Fibroblast of lung (primary cell): ENCODE results near the gene SORL1-AS1.
"Not testable (repeated sequence)": the region's sequence is repeated elsewhere in the genome, so short reads cannot be mapped to it uniquely, and the experiment has no call there.

Source experiments
- DNase-seq, 2 donors: peaks; one replicate each; pipeline versions ENCODE4 v3.0.0 to v3.0.0-alpha.2; 2010; ENCODE audit warnings: low read depth in 2 of 2
- H2AFZ ChIP-seq: 2 replicates; pipeline ENCODE4 v1.5.1; 2012; ENCODE audit warnings: low read length, control low read depth, inconsistent platforms
- H3K27ac ChIP-seq: 2 replicates; pipeline ENCODE4 v1.5.1; 2011; ENCODE audit warnings: low read length, control low read depth; ENCODE audit not compliant: insufficient read depth
- H3K27me3 ChIP-seq: 2 replicates; pipeline ENCODE4 v1.5.1; 2011; ENCODE audit warnings: mild to moderate bottlenecking, low read length; ENCODE audit not compliant: control insufficient read depth, insufficient read depth
- H3K36me3 ChIP-seq: 2 replicates; pipeline ENCODE4 v1.5.1; 2011; ENCODE audit warnings: low read length; ENCODE audit not compliant: control insufficient read depth, insufficient read depth
- H3K4me1 ChIP-seq: 2 replicates; pipeline ENCODE4 v1.5.1; 2011; ENCODE audit warnings: low read length; ENCODE audit not compliant: control insufficient read depth, insufficient read depth; ENCODE audit errors: extremely low read depth
- H3K4me2 ChIP-seq: 2 replicates; pipeline ENCODE4 v1.5.1; 2011; ENCODE audit warnings: low read length, control low read depth; ENCODE audit not compliant: insufficient read depth; ENCODE audit errors: extremely low read depth
- H3K4me3 ChIP-seq, 4 experiments: fragments of 200-600 bp in 1 of 4; sonication (generic) in 1 of 4; replicated peaks in 1 of 4; 2 replicates each; pipeline ENCODE4 v1.5.1; 2011 to 2016; ENCODE audit warnings: low read length in 4 of 4, low read depth in 3 of 4, mild to moderate bottlenecking in 3 of 4, control low read depth in 2 of 4, inconsistent platforms in 1 of 4, mixed read lengths in 1 of 4; ENCODE audit not compliant: insufficient read depth in 1 of 4; ENCODE audit errors: control extremely low read depth in 1 of 4
- H3K79me2 ChIP-seq: 2 replicates; pipeline ENCODE4 v1.5.1; 2012; ENCODE audit warnings: mild to moderate bottlenecking, low read length, inconsistent platforms; ENCODE audit not compliant: control insufficient read depth, insufficient read depth
- H3K9ac ChIP-seq: 2 replicates; pipeline ENCODE4 v1.5.1; 2011; ENCODE audit warnings: mild to moderate bottlenecking, low read length, control low read depth; ENCODE audit not compliant: insufficient read depth
- H3K9me3 ChIP-seq: 2 replicates; pipeline ENCODE4 v1.5.1; 2012; ENCODE audit warnings: low read depth, low read length; ENCODE audit not compliant: control insufficient read depth, insufficient read depth
- H4K20me1 ChIP-seq: 2 replicates; pipeline ENCODE4 v1.5.1; 2011; ENCODE audit warnings: low read length; ENCODE audit not compliant: control insufficient read depth, insufficient read depth; ENCODE audit errors: extremely low read depth
- EZH2 ChIP-seq: IDR thresholded peaks from 2 replicates; pipeline ENCODE4 v1.5.1; 2012; ENCODE audit warnings: low read length, control low read depth, mild to moderate bottlenecking; ENCODE audit errors: missing control alignments
- TF ChIP-seq, protein P1 (sequence below), 2 donors: IDR thresholded peaks in 1 of 2; conservative IDR thresholded peaks in 1 of 2; 1 replicate in 1 of 2; 2 replicates in 1 of 2; pipeline ENCODE4 v1.5.1; 2011 to 2012; ENCODE audit warnings: low read length in 2 of 2, control low read depth in 1 of 2, inconsistent platforms in 1 of 2, low read depth in 1 of 2, mild to moderate bottlenecking in 1 of 2

SORL1-AS1 gene

GRCh38 chr11:121414141-121414913 is 38.4 kb downstream of the SORL1-AS1 start:
- no peak for TF ChIP-seq EZH2
- TF ChIP-seq, protein P1, sequence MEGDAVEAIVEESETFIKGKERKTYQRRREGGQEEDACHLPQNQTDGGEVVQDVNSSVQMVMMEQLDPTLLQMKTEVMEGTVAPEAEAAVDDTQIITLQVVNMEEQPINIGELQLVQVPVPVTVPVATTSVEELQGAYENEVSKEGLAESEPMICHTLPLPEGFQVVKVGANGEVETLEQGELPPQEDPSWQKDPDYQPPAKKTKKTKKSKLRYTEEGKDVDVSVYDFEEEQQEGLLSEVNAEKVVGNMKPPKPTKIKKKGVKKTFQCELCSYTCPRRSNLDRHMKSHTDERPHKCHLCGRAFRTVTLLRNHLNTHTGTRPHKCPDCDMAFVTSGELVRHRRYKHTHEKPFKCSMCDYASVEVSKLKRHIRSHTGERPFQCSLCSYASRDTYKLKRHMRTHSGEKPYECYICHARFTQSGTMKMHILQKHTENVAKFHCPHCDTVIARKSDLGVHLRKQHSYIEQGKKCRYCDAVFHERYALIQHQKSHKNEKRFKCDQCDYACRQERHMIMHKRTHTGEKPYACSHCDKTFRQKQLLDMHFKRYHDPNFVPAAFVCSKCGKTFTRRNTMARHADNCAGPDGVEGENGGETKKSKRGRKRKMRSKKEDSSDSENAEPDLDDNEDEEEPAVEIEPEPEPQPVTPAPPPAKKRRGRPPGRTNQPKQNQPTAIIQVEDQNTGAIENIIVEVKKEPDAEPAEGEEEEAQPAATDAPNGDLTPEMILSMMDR (conservative IDR thresholded peaks at IDR 0.05 in 1 of 2, IDR thresholded peaks at IDR 0.05 in 1 of 2; ENCODE audit: low read depth in 1 of 2, low read length in 2 of 2) = no peak
- H3K9ac ChIP-seq = no peak overlapping the region
- H3K27ac ChIP-seq = no peak overlapping the region
- H3K27me3 ChIP-seq = no peaks in the 10 kb centered on the region
- H3K36me3 ChIP-seq = no peaks in the 10 kb centered on the region
- no peak overlapping the region for H2AFZ ChIP-seq
- no peaks in the 10 kb centered on the region for H3K4me1 ChIP-seq
- H3K9me3 ChIP-seq = no peaks in the 10 kb centered on the region
- no peaks in the 10 kb centered on the region for H3K79me2 ChIP-seq
- no peak for DNase-seq
- no peak overlapping the region for H3K4me3 ChIP-seq
- H4K20me1 ChIP-seq = no peaks in the 10 kb centered on the region
- no peak overlapping the region for H3K4me2 ChIP-seq

- no peaks in the 10 kb centered on the region for H3K79me2 ChIP-seq
- TF ChIP-seq EZH2 = no peak
- TF ChIP-seq, protein P1 (conservative IDR thresholded peaks at IDR 0.05 in 1 of 2, IDR thresholded peaks at IDR 0.05 in 1 of 2; ENCODE audit: low read depth in 1 of 2, low read length in 2 of 2) = no peak
- H3K9me3 ChIP-seq = no peaks in the 10 kb centered on the region
- no peak overlapping the region for H3K4me2 ChIP-seq
- no peaks in the 10 kb centered on the region for H3K36me3 ChIP-seq
- DNase-seq = peak in 1 of 2 donors; percentile 25
- H3K9ac ChIP-seq = no peak overlapping the region
- H2AFZ ChIP-seq = no peak overlapping the region
- no peaks in the 10 kb centered on the region for H4K20me1 ChIP-seq
- no peak overlapping the region for H3K27ac ChIP-seq
- no peaks in the 10 kb centered on the region for H3K27me3 ChIP-seq
- H3K4me1 ChIP-seq = no peaks in the 10 kb centered on the region
- H3K4me3 ChIP-seq = no peak overlapping the region
These were observed 39.9 kb downstream of the SORL1-AS1 start for GRCh38 chr11:121412711-121413415.

GRCh38 chr11:121412000-121412587 is 40.7 kb downstream of the SORL1-AS1 start:
- Histone ChIP-seq H4K20me1 (no peaks in the 10 kb centered on the region), H3K4me3 (no peak overlapping the region), H3K79me2 (no peaks in the 10 kb centered on the region), H3K36me3 (no peaks in the 10 kb centered on the region), H3K27ac (no peak overlapping the region), H3K4me2 (no peak overlapping the region), H3K9ac (no peak overlapping the region), H3K27me3 (no peaks in the 10 kb centered on the region), H2AFZ (no peak overlapping the region), H3K9me3 (no peaks in the 10 kb centered on the region), H3K4me1 (no peaks in the 10 kb centered on the region)
- TF ChIP-seq EZH2 = no peak
- TF ChIP-seq, protein P1 (conservative IDR thresholded peaks at IDR 0.05 in 1 of 2, IDR thresholded peaks at IDR 0.05 in 1 of 2; ENCODE audit: low read depth in 1 of 2, low read length in 2 of 2) = no peak
- DNase-seq = peak in 1 of 2 donors; percentile 16

DNA sequence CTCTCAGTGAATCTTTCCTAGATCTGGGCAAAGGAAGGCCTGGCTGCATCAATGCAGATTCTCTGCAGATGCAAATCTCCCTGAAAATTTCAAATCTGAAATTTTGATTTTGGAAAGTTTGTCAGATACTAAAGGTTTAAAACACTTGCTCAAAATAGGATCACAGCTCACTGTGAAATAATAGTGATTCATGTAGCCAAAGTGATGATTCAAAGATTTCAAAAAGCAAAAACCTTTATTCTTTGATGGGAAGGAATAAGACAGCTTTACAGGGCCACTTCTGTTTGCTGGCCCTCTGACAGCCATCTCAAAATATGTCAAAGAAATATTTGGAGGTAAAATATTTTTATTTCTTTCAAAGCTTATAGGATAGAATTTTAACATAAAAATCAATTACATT is 41.4 kb downstream of the SORL1-AS1 start:
- DNase-seq, H3K36me3 ChIP-seq, H3K27me3 ChIP-seq: not testable (repeated sequence)

More for the DNA sequence above, 41.4 kb downstream of the SORL1-AS1 start:
- H4K20me1 ChIP-seq, H3K79me2 ChIP-seq, H3K9ac ChIP-seq, H3K4me1 ChIP-seq, H3K4me2 ChIP-seq, H2AFZ ChIP-seq, H3K4me3 ChIP-seq, H3K9me3 ChIP-seq, H3K27ac ChIP-seq: not testable (repeated sequence)
